A673 (cell line): ENCODE results near the gene TNIP1. TPM values are rescaled to one million over a fixed set of nuclear protein-coding genes. Genes with fewer than 3 reads are reported as not detected.

Experiments used
- BruUV-seq: library from RNA; stranded (reverse); fragments of 400-500 nt; replicated peaks from 2 replicates; lab custom pipeline; 2021; lab: Mats Ljungman, UMichigan
- CTCF ChIA-PET: fragments of 300-600 bp; sonication (Branson Sonifier 250); formaldehyde crosslinking; loops from one replicate; lab custom pipeline; 2022; ENCODE audit warnings: antibody characterized with exemption; lab: Charles Lee
- POLR2A ChIA-PET: fragments of 300-600 bp; sonication (Branson Sonifier 250); formaldehyde crosslinking; loops from one replicate; lab custom pipeline; 2022; ENCODE audit warnings: antibody characterized with exemption; ENCODE audit not compliant: low non-redundant PET; lab: Charles Lee
- DNase-seq: peaks from one replicate; pipeline ENCODE4 v3.0.0-alpha.2; 2015; ENCODE audit warnings: low spot score
- H3K27ac ChIP-seq: fragments of 200-600 bp; sonication (generic); 2 replicates; pipeline ENCODE4 v1.5.1; 2016; ENCODE audit warnings: mixed run types, low read depth, mild to moderate bottlenecking, mixed read lengths, antibody characterized with exemption, low read length; ENCODE audit not compliant: poor library complexity, severe bottlenecking
- H3K27me3 ChIP-seq: fragments of 200-600 bp; sonication (generic); replicated peaks from 2 replicates; pipeline ENCODE4 v1.6.1; 2017; ENCODE audit warnings: mixed run types, low read depth, mild to moderate bottlenecking, mixed read lengths, antibody characterized with exemption, low read length; ENCODE audit not compliant: insufficient read depth, poor library complexity
- H3K36me3 ChIP-seq: fragments of 200-600 bp; sonication (generic); 2 replicates; pipeline ENCODE4 v1.6.1; 2016; ENCODE audit warnings: mixed run types, mild to moderate bottlenecking, mixed read lengths, antibody characterized with exemption, low read length; ENCODE audit not compliant: insufficient read depth, poor library complexity, severe bottlenecking
- H3K4me1 ChIP-seq: fragments of 200-600 bp; sonication (generic); 2 replicates; pipeline ENCODE4 v1.6.1; 2017; ENCODE audit warnings: mixed run types, mild to moderate bottlenecking, mixed read lengths, antibody characterized with exemption, low read length; ENCODE audit not compliant: insufficient read depth, poor library complexity, severe bottlenecking
- H3K4me3 ChIP-seq: fragments of 200-600 bp; sonication (generic); 2 replicates; pipeline ENCODE4 v1.5.1; 2016; ENCODE audit warnings: low read depth, mixed run types, mild to moderate bottlenecking, mixed read lengths, low read length; ENCODE audit not compliant: poor library complexity, severe bottlenecking
- H3K9me3 ChIP-seq: fragments of 200-600 bp; sonication (generic); 2 replicates; pipeline ENCODE4 v1.6.1; 2016; ENCODE audit warnings: mixed run types, low read depth, mild to moderate bottlenecking, mixed read lengths, antibody characterized with exemption, low read length; ENCODE audit not compliant: poor library complexity, severe bottlenecking
- EZH2 ChIP-seq: fragments of 200-600 bp; sonication (generic); IDR thresholded peaks from 2 replicates; pipeline ENCODE4 v1.6.1; 2017; ENCODE audit warnings: borderline replicate concordance, low read depth, mild to moderate bottlenecking, mixed read lengths, antibody characterized with exemption, low read length; ENCODE audit not compliant: poor library complexity, severe bottlenecking
- intact Hi-C: fragments of 100-400 bp; cut with micrococcal nuclease; formaldehyde crosslinking; loops from one replicate; pipeline ENCODE4 v1.10.0; 2022; ENCODE audit not compliant: unreplicated experiment
- total RNA-seq: library from RNA; stranded (reverse); gene quantifications from 2 replicates; pipeline ENCODE4 v1.2.3, GENCODE V29; 2021
- TF ChIP-seq, protein P1 (sequence below): fragments of 300-800, 200-600 bp; sonication (generic); conservative IDR thresholded peaks from 2 replicates; pipeline ENCODE4 v1.5.1; 2017; ENCODE audit warnings: low read depth, mild to moderate bottlenecking, antibody characterized with exemption, low read length, moderate library complexity, mixed read lengths

TNIP1 gene
- total RNA-seq, 1 experiment from 2014 or later: 33.3 TPM

DNA sequence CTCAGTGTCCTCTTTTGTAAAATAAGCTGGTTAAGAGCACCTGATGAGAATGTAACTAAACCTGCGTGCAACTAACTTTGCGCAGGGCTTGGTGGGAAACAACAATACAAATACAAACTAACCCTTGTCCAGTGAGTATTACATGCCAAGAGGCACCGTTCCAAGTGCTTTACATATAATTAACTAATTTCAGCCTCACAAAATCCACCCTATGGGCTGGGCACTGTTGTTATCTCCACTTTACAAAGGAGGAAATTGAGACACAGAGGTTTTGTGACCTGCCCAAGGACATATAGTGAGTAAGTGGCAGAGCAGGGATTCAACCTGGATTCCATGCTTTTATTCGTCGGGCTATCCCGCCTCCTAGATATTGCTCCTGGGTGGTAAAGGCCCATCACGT lies 26.2 kb upstream of the TNIP1 start:
- POLR2A ChIA-PET: no interaction called here
- Histone ChIP-seq H3K4me1 (no peaks in the 10 kb centered on the region), H3K36me3 (peaks cover 32% of the 10 kb centered on the region), H3K4me3 (no peak overlapping the region), H3K27me3 (no peaks in the 10 kb centered on the region), H3K27ac (no peak overlapping the region), H3K9me3 (no peaks in the 10 kb centered on the region)
- CTCF ChIA-PET: interaction anchor here (0.6 to 1.2 kb wide), 2 partner anchors 8 to 104 kb away, joined by 3 to 11 read pairs; no protein-coding TSS in a partner anchor
- DNase-seq: no peak
- intact Hi-C loops: no loop called here
- TF ChIP-seq, protein P1, sequence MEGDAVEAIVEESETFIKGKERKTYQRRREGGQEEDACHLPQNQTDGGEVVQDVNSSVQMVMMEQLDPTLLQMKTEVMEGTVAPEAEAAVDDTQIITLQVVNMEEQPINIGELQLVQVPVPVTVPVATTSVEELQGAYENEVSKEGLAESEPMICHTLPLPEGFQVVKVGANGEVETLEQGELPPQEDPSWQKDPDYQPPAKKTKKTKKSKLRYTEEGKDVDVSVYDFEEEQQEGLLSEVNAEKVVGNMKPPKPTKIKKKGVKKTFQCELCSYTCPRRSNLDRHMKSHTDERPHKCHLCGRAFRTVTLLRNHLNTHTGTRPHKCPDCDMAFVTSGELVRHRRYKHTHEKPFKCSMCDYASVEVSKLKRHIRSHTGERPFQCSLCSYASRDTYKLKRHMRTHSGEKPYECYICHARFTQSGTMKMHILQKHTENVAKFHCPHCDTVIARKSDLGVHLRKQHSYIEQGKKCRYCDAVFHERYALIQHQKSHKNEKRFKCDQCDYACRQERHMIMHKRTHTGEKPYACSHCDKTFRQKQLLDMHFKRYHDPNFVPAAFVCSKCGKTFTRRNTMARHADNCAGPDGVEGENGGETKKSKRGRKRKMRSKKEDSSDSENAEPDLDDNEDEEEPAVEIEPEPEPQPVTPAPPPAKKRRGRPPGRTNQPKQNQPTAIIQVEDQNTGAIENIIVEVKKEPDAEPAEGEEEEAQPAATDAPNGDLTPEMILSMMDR: no peak
- no peak for TF ChIP-seq EZH2
- BruUV-seq: no TSS peak

DNA sequence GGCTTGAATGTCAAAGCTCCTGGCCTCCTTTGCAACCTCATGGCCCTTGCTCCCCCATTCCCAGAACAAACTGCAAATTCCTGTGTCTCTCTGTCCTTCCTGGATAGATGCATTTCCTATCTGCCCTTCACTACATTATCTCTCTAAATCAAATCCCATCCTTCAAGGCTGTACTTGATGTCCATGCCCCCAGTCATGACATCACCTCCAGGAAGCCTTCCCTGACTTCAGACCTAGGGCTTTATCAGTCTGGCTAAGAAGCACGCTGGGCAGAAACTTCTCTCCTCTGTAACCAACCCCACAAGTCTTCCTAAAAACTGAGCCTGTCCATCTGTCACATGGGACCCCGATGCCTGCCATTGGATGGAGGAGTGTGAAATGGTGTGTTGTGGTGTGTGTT lies 25.7 kb upstream of the TNIP1 start:
- H3K36me3 ChIP-seq: peaks cover 32% of the 10 kb centered on the region
- no peak for DNase-seq
- CTCF ChIA-PET: interaction anchor here (1.2 kb wide), 1 partner anchor 9 kb away, joined by 3 read pairs; no protein-coding TSS in a partner anchor

DNA sequence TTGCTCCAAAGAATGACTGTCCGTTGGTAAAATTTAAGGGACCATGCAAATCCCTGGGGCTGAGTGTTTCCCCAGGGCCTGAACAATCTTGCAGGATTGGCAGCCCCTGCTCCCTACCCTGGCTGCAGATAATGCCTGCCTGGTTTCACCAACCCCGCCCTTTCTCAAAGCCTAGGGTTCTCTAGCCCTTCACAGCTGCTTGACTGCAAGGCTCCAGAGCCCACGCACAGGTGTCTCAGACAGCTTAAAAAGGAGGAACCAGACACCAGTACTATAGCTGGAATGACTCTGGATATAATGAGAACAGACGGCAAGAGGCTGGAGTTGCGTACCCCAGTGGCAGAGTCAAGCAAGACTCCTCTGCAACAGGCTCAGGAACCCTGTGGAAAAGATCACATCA lies 25.2 kb upstream of the TNIP1 start:
- no peak overlapping the region for H3K27ac ChIP-seq

More for the DNA sequence above, 25.7 kb upstream of the TNIP1 start:
- TF ChIP-seq EZH2: no peak
- TF ChIP-seq, protein P1: no peak
- intact Hi-C loops: no loop called here
- no peaks in the 10 kb centered on the region for H3K4me1 ChIP-seq
- no peak overlapping the region for H3K4me3 ChIP-seq
- BruUV-seq: no TSS peak
- POLR2A ChIA-PET: no interaction called here
- H3K9me3 ChIP-seq: no peaks in the 10 kb centered on the region
- H3K27me3 ChIP-seq: no peaks in the 10 kb centered on the region
- H3K27ac ChIP-seq: no peak overlapping the region

More for the DNA sequence above, 25.2 kb upstream of the TNIP1 start:
- no peak for DNase-seq
- intact Hi-C loops: no loop called here
- ChIA-PET CTCF (interaction anchor here (1.2 kb wide), 1 partner anchor 9 kb away, joined by 3 read pairs; no protein-coding TSS in a partner anchor), POLR2A (no interaction called here)
- Histone ChIP-seq H3K9me3 (no peaks in the 10 kb centered on the region), H3K27me3 (no peaks in the 10 kb centered on the region), H3K4me1 (no peaks in the 10 kb centered on the region), H3K36me3 (peaks cover 32% of the 10 kb centered on the region), H3K4me3 (no peak overlapping the region)
- no TSS peak for BruUV-seq
- TF ChIP-seq, protein P1: no peak
- no peak for TF ChIP-seq EZH2
